Measurements from ENCODE around the gene ADGRL3.

The ADGRL3 gene

GRCh38 chr4:61408861-61409260 lies 208.7 kb downstream of the ADGRL3 start:
- TF ChIP-seq, protein P1, sequence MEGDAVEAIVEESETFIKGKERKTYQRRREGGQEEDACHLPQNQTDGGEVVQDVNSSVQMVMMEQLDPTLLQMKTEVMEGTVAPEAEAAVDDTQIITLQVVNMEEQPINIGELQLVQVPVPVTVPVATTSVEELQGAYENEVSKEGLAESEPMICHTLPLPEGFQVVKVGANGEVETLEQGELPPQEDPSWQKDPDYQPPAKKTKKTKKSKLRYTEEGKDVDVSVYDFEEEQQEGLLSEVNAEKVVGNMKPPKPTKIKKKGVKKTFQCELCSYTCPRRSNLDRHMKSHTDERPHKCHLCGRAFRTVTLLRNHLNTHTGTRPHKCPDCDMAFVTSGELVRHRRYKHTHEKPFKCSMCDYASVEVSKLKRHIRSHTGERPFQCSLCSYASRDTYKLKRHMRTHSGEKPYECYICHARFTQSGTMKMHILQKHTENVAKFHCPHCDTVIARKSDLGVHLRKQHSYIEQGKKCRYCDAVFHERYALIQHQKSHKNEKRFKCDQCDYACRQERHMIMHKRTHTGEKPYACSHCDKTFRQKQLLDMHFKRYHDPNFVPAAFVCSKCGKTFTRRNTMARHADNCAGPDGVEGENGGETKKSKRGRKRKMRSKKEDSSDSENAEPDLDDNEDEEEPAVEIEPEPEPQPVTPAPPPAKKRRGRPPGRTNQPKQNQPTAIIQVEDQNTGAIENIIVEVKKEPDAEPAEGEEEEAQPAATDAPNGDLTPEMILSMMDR (IDR thresholded peaks at IDR 0.05): no peak

GRCh38 chr4:61411241-61411640 lies 211.1 kb downstream of the ADGRL3 start:
- TF ChIP-seq, protein P1 (IDR thresholded peaks at IDR 0.05): no peak

- TF ChIP-seq, protein P1 (IDR thresholded peaks at IDR 0.05): no peak
These were observed 225.2 kb downstream of the ADGRL3 start for GRCh38 chr4:61425315-61425714.

- TF ChIP-seq, protein P1 (IDR thresholded peaks at IDR 0.05): no peak
These were observed 226.1 kb downstream of the ADGRL3 start for GRCh38 chr4:61426229-61426628.

GRCh38 chr4:61427099-61427817 lies 227.1 kb downstream of the ADGRL3 start:
- TF ChIP-seq, protein P1 (IDR thresholded peaks at IDR 0.05): no peak

DNA sequence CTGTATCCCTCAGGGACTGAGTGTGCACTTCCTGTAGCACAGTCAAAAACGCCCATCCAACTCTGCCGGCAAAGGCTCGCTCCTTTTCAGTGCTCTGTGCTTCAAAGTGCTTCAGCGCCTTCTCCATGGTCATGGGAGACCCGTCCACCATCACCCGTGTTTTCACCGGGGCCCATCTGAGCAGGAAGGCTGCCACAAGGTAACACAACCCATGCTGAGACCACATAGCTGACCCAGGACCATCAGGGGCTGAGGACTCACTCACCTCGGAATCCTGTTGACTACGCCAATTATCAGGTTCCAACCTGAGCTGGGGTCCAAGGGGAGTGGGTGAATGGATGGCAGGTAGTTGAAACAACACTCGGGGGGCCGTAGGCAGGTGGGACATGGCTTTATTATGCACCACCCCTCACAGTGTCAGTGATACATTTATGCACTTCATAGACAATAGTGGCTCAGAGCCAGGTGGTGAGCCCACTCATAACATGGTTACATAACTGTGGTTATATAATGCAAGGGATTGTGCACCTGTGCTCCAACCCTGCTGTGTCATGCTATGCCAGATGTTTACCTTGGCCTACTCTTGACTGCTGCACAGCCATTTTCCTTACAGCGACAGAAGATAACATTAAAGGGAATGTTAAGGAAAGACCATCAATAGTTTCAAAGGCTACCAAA lies 227.8 kb downstream of the ADGRL3 start:
- TF ChIP-seq, protein P1 (IDR thresholded peaks at IDR 0.05): no peak

- TF ChIP-seq, protein P1 (IDR thresholded peaks at IDR 0.05): no peak
These were observed 228.8 kb downstream of the ADGRL3 start for GRCh38 chr4:61428950-61429349.

Data from LNCAP (cell line).